HEK293 (cell line): ENCODE data around the gene MRC2.
A peak's percentile ranks its signal among the peaks of the same experiment; 100 is the strongest.

Experiments
- FEZF1 ChIP-seq: fragments of 450-650 bp; formaldehyde crosslinking; IDR thresholded peaks from 2 replicates; pipeline ENCODE4 v1.5.1; 2016; ENCODE audit warnings: missing biosample characterization, missing genetic modification characterization
- GLIS1 ChIP-seq: fragments of 450-650 bp; formaldehyde crosslinking; IDR thresholded peaks from 2 replicates; pipeline ENCODE4 v1.5.1; 2016; ENCODE audit warnings: missing biosample characterization, missing genetic modification characterization
- HOXD13 ChIP-seq: sonication (generic); formaldehyde crosslinking; IDR thresholded peaks from 2 replicates; pipeline ENCODE4 v1.8.0; 2022; ENCODE audit warnings: missing genetic modification reagents, borderline replicate concordance
- MYNN ChIP-seq: fragments of 450-650 bp; formaldehyde crosslinking; IDR thresholded peaks from 2 replicates; pipeline ENCODE4 v1.5.1; 2016; ENCODE audit warnings: missing biosample characterization, missing genetic modification characterization, borderline replicate concordance
- OSR2 ChIP-seq: fragments of 450-650 bp; formaldehyde crosslinking; IDR thresholded peaks from 2 replicates; pipeline ENCODE4 v1.5.1; 2016; ENCODE audit warnings: missing biosample characterization, missing genetic modification characterization
- PBX3 ChIP-seq: sonication (generic); formaldehyde crosslinking; IDR thresholded peaks from 2 replicates; pipeline ENCODE4 v1.8.1; 2022; ENCODE audit warnings: mild to moderate bottlenecking, moderate library complexity, missing genetic modification reagents
- PRDM1 ChIP-seq: fragments of 450-650 bp; formaldehyde crosslinking; IDR thresholded peaks from 2 replicates; pipeline ENCODE4; 2016; ENCODE audit warnings: missing biosample characterization, missing genetic modification characterization
- SETDB1 ChIP-seq: IDR thresholded peaks from one replicate; pipeline ENCODE4 v1.6.1; 2017; ENCODE audit warnings: mild to moderate bottlenecking, low read length, moderate library complexity, mixed read lengths; ENCODE audit not compliant: insufficient read length
- SP2 ChIP-seq: fragments of 450-650 bp; formaldehyde crosslinking; IDR thresholded peaks from 2 replicates; pipeline ENCODE4 v1.5.1; 2016; ENCODE audit warnings: missing biosample characterization, missing genetic modification characterization
- TSHZ1 ChIP-seq: fragments of 450-650 bp; formaldehyde crosslinking; IDR thresholded peaks from 2 replicates; pipeline ENCODE4 v1.5.1; 2016; ENCODE audit warnings: missing biosample characterization, missing genetic modification characterization, borderline replicate concordance
- ZBTB17 ChIP-seq: fragments of 450-650 bp; formaldehyde crosslinking; IDR thresholded peaks from 2 replicates; pipeline ENCODE4 v1.5.1; 2016; ENCODE audit warnings: missing biosample characterization, missing genetic modification characterization
- ZBTB6 ChIP-seq: fragments of 450-650 bp; formaldehyde crosslinking; IDR thresholded peaks from 2 replicates; pipeline ENCODE4 v1.5.1; 2017; ENCODE audit warnings: missing biosample characterization, missing genetic modification characterization
- ZNF138 ChIP-seq: fragments of 450-650 bp; formaldehyde crosslinking; IDR thresholded peaks from 2 replicates; pipeline ENCODE4 v1.5.1; 2016; ENCODE audit warnings: missing biosample characterization, missing genetic modification characterization, borderline replicate concordance
- ZNF2 ChIP-seq: fragments of 450-650 bp; formaldehyde crosslinking; IDR thresholded peaks from 2 replicates; pipeline ENCODE4 v1.5.1; 2016; ENCODE audit warnings: missing biosample characterization, missing genetic modification characterization
- ZNF416 ChIP-seq: fragments of 450-650 bp; formaldehyde crosslinking; IDR thresholded peaks from 2 replicates; pipeline ENCODE4 v1.5.1; 2016; ENCODE audit warnings: missing biosample characterization, missing genetic modification characterization
- ZNF48 ChIP-seq: fragments of 450-650 bp; formaldehyde crosslinking; IDR thresholded peaks from 2 replicates; pipeline ENCODE4 v1.5.1; 2016; ENCODE audit warnings: missing biosample characterization, missing genetic modification characterization
- ZNF561 ChIP-seq: fragments of 450-650 bp; IDR thresholded peaks from 2 replicates; pipeline ENCODE4 v1.5.1; 2018; ENCODE audit warnings: missing biosample characterization, missing genetic modification characterization, borderline replicate concordance
- ZNF585B ChIP-seq: fragments of 450-650 bp; formaldehyde crosslinking; IDR thresholded peaks from 2 replicates; pipeline ENCODE4 v1.5.1; 2016; ENCODE audit warnings: missing biosample characterization, missing genetic modification characterization
- ZNF596 ChIP-seq: fragments of 450-650 bp; IDR thresholded peaks from 2 replicates; pipeline ENCODE4 v1.5.0; 2018; ENCODE audit warnings: missing biosample characterization, mild to moderate bottlenecking, missing genetic modification characterization, moderate library complexity
- ZNF768 ChIP-seq: fragments of 450-650 bp; formaldehyde crosslinking; IDR thresholded peaks from 2 replicates; pipeline ENCODE4 v1.5.1; 2018; ENCODE audit warnings: missing biosample characterization, mild to moderate bottlenecking, missing genetic modification characterization
- ZSCAN30 ChIP-seq: fragments of 450-650 bp; IDR thresholded peaks from 2 replicates; pipeline ENCODE4 v1.5.1; 2018; ENCODE audit warnings: missing biosample characterization, mild to moderate bottlenecking, missing genetic modification characterization, moderate library complexity
- ZSCAN5A ChIP-seq: fragments of 450-650 bp; formaldehyde crosslinking; IDR thresholded peaks from 2 replicates; pipeline ENCODE4 v1.5.1; 2016; ENCODE audit warnings: missing biosample characterization, missing genetic modification characterization
- TF ChIP-seq, protein P1 (sequence below): fragments of 450-650 bp; formaldehyde crosslinking; IDR thresholded peaks from 2 replicates; pipeline ENCODE4 v1.5.1; 2017; ENCODE audit warnings: missing biosample characterization, missing genetic modification characterization
- TF ChIP-seq, protein P2 (sequence below): fragments of 450-650 bp; formaldehyde crosslinking; IDR thresholded peaks from 2 replicates; pipeline ENCODE4 v1.5.1; 2016; ENCODE audit warnings: missing biosample characterization, missing genetic modification characterization
- TF ChIP-seq, protein P3 (sequence below): fragments of 450-650 bp; formaldehyde crosslinking; IDR thresholded peaks from 2 replicates; pipeline ENCODE4; 2016; ENCODE audit warnings: missing biosample characterization, missing genetic modification characterization
- TF ChIP-seq, protein P4 (sequence below): fragments of 450-650 bp; formaldehyde crosslinking; IDR thresholded peaks from 2 replicates; pipeline ENCODE4 v1.5.0; 2017; ENCODE audit warnings: missing biosample characterization, missing genetic modification characterization, borderline replicate concordance

Gene MRC2

DNA sequence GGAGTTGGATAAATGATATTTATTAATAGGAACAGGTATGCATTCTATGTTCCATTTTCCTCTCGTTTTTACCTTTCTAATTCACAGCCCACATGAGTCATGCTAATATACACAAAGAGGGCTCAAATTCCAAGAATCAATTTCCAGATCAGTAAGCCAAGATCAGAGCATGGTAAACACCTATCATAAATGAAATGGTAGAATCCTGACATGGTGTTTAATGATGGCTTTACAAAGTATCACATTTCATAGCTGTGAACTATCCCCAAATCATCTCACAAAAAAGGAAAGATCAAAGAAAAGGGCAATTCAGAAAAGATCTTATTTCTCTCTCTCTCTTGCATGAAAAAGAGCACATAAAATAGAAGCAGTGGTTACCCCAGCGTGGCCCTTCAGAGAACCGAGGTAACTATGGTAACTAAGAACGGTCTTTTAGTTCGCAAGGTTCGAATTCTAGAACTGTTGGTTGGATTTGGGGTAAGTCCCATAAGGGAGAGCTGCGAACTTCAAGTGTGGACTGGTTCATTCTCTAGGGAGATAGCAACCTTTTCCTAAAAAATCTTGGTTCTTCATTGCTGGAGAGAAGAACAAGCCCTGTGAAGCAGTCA lies 107.7 kb downstream of the MRC2 start (continued):
- TF ChIP-seq ZBTB17 (peak; percentile 44; the same call in 1 of the 2 replicates), TSHZ1 (tag by site-specific recombination) (no peak), SETDB1 (no peak), SP2 (tag by site-specific recombination) (no peak), ZNF138 (no peak), HOXD13 (CRISPR knock-in tag) (no peak), ZNF585B (no peak), ZSCAN5A (tag by site-specific recombination) (no peak), ZNF48 (tag by site-specific recombination) (no peak), ZNF768 (no peak), ZBTB6 (tag by site-specific recombination) (no peak), OSR2 (peak; percentile 30; the same call in 1 of the 2 replicates), ZSCAN30 (no peak), ZNF561 (no peak), MYNN (tag by site-specific recombination) (peak; percentile 79; the same call in 1 of the 2 replicates), ZNF2 (tag by site-specific recombination) (no peak), ZNF596 (tag by site-specific recombination) (peak; percentile 29; the same call in 1 of the 2 replicates), GLIS1 (tag by site-specific recombination) (no peak), PRDM1 (tag by site-specific recombination) (peak; percentile 56; the same call in 1 of the 2 replicates), PBX3 (CRISPR knock-in tag) (no peak), FEZF1 (tag by site-specific recombination) (peak; percentile 84), ZNF416 (tag by site-specific recombination) (no peak)
- TF ChIP-seq, protein P1, sequence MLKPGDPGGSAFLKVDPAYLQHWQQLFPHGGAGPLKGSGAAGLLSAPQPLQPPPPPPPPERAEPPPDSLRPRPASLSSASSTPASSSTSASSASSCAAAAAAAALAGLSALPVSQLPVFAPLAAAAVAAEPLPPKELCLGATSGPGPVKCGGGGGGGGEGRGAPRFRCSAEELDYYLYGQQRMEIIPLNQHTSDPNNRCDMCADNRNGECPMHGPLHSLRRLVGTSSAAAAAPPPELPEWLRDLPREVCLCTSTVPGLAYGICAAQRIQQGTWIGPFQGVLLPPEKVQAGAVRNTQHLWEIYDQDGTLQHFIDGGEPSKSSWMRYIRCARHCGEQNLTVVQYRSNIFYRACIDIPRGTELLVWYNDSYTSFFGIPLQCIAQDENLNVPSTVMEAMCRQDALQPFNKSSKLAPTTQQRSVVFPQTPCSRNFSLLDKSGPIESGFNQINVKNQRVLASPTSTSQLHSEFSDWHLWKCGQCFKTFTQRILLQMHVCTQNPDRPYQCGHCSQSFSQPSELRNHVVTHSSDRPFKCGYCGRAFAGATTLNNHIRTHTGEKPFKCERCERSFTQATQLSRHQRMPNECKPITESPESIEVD (tag by site-specific recombination): peak; percentile 58; the same call in 1 of the 2 replicates
- TF ChIP-seq, protein P2, sequence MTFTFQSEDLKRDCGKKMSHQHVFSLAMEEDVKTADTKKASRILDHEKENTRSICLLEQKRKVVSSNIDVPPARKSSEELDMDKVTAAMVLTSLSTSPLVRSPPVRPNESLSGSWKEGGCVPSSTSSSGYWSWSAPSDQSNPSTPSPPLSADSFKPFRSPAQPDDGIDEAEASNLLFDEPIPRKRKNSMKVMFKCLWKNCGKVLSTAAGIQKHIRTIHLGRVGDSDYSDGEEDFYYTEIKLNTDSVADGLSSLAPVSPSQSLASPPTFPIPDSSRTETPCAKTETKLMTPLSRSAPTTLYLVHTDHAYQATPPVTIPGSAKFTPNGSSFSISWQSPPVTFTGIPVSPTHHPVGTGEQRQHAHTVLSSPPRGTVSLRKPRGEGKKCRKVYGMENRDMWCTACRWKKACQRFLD (tag by site-specific recombination): no peak
- TF ChIP-seq, protein P3, sequence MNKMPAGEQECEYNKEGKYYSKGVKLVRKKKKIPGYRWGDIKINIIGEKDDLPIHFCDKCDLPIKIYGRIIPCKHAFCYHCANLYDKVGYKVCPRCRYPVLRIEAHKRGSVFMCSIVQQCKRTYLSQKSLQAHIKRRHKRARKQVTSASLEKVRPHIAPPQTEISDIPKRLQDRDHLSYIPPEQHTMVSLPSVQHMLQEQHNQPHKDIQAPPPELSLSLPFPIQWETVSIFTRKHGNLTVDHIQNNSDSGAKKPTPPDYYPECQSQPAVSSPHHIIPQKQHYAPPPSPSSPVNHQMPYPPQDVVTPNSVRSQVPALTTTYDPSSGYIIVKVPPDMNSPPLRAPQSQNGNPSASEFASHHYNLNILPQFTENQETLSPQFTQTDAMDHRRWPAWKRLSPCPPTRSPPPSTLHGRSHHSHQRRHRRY: no peak
- TF ChIP-seq, protein P4, sequence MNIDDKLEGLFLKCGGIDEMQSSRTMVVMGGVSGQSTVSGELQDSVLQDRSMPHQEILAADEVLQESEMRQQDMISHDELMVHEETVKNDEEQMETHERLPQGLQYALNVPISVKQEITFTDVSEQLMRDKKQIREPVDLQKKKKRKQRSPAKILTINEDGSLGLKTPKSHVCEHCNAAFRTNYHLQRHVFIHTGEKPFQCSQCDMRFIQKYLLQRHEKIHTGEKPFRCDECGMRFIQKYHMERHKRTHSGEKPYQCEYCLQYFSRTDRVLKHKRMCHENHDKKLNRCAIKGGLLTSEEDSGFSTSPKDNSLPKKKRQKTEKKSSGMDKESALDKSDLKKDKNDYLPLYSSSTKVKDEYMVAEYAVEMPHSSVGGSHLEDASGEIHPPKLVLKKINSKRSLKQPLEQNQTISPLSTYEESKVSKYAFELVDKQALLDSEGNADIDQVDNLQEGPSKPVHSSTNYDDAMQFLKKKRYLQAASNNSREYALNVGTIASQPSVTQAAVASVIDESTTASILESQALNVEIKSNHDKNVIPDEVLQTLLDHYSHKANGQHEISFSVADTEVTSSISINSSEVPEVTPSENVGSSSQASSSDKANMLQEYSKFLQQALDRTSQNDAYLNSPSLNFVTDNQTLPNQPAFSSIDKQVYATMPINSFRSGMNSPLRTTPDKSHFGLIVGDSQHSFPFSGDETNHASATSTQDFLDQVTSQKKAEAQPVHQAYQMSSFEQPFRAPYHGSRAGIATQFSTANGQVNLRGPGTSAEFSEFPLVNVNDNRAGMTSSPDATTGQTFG (tag by site-specific recombination): no peak
